Umbilical cord (tissue), 2 donors: Measurements from ENCODE around the gene ACVR1C. TPM values are rescaled to one million over a fixed set of nuclear protein-coding genes. Genes with fewer than 3 reads are reported as not detected.
A peak's percentile ranks its signal among the peaks of the same experiment; 100 is the strongest.

ENCODE experiments used
- DNase-seq: peaks from one replicate; pipeline ENCODE4 v3.0.0-alpha.2; 2015; ENCODE audit warnings: low spot score
- total RNA-seq: library from RNA; depleted of rRNA; stranded (reverse); fragments of >200 nt; gene quantifications from one replicate; pipeline ENCODE4 v1.2.3, GENCODE V29; 2014; ENCODE audit warnings: low replicate concordance; ENCODE audit not compliant: insufficient read depth

ACVR1C gene
- total RNA-seq, 1 donor from 2014 or later: 2.4 TPM

DNA sequence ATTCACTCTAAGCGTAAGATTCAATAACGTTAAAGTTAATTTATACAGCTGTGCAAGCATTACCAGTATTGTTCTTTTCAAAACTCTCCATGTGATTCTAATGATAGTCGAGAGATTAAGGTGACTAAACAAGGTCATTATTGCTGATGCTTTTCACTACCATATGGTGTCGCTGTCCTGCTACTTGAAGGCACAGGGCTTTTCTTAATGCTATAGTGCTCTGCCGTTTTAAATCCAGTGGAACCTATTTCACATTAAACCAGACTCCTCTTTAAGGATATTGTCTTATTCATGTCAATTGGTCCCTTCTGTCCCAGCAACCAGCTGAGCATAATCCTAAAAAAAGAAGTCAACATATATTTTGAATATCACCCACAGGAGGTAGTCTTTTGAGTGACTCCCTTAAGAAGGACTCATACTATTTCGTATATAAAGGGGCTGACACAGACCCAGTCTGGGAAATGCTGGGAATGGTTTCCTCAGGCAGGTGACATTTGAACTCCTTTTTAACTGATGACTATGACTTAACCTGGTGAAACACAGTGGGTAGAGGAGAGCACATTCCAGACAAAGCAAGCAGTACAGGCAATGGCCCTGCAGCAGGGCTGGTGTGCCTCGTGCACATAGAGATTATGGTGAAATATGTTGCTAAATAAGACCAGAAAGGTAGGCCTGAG, 130.9 kb downstream of the ACVR1C start:
- peak; percentile 2 for DNase-seq

GRCh38 chr2:157492189-157492773, 136.4 kb downstream of the ACVR1C start:
- DNase-seq: peak; percentile 59

DNA sequence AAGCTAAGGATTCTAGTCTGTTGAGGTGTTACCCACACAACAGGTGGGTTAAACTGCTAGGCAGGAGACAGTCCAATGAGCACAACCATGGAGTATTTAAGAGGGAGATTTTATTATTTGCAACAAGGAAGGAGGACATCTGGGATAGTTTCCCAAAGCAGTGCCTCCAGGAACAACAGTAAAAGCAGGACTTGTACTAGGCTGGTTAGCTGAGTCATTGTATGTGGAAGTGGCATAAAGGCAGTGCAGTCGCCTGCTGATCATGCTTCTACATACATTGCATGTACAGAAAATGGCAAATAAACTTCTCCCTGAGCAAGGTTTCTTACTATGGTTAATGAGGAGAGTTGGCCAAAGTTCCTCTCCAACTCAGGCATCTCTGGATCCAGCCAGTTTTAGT, 138.7 kb downstream of the ACVR1C start:
- no peak for DNase-seq

- DNase-seq: no peak
Observed at GRCh38 chr2:157488877-157489276, 139.8 kb downstream of the ACVR1C start.

- no peak for DNase-seq
Observed at GRCh38 chr2:157487747-157488146, 140.9 kb downstream of the ACVR1C start.

GRCh38 chr2:157487271-157487610, 141.4 kb downstream of the ACVR1C start:
- no peak for DNase-seq

DNA sequence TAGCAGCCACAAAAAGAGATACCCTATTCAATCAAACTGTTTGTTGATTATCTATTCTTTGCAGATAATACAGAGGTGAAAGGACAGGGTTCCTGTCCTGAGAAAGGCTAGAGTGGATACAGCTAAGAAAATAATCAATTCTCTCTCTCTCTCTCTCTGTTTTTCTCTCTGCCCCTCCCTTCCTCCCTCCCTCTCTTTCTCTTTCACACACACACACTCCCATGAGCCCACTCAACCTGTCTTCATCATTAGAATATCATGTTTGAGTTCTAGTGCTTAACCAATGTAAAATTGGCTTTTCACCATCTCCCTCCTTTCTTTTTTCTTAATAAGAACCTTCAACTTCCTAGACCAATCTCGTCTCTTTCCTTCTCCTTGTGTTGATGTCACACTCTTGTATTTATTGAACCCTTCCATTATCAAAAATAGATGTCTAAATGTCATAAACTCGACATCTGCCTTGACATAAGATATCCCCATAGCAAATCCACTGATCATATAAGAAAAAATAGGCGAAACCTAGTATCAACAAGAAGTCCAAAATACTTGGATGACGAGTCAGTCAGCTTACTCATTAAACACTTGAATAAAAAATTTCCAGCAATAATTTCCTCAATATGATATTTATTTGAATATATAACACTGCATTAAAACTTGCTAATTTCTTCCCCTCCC, 141.9 kb downstream of the ACVR1C start:
- no peak for DNase-seq

GRCh38 chr2:157480182-157480961, 148.3 kb downstream of the ACVR1C start:
- no peak for DNase-seq

GRCh38 chr2:157479081-157480027, 149.3 kb downstream of the ACVR1C start:
- DNase-seq: no peak

DNA sequence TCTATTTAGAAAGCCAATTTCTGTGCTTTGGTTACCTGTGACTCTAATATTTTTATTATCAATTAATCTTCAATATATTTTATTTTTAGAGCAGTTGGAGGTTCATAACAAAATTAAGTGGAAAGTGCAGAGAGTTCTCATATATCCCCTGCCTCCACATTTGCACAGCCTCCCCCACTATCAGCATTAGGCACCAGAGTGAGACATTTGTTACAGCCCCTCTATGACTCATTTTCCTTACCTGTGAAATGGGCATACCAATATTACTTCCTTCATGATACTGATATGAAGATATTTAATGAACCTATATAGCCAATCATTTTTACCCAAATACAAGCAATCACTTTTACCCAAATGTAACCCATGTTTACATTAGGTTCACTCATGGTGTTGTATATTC, 150.7 kb downstream of the ACVR1C start:
- DNase-seq: no peak

DNA sequence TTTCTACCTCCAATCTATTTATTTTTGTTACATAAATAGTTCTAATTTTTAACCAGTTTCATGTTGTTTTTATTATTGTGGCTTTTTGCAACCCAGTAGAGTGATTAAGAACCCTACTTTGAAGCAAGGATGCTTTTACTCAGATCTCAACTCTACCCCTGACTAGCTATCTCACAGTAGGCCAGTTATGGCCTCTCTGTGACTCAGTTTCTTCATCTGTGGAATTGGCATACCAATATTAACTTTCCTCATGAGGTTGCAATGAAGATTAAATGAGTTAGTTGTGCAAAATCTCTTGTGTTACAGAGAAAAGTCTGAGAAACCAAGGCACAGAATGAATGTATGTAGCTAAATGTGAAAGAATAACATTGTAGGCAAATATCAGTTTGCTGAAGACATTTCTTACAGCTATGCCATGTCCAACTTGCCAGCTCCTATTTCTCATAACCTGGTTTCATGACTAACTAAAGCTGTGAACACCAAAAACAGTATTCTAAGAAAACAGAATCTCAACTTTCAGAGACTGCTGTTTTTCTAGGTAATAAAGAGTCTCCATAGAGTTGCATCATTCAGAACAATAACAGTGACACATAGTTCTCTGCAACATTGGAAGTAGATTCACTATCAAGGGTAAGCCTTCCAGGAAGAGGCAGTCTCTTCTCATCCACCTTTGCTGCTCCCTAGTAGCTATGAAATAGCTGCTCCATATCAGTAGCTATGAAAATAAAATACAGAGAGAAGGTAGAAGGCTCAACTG, 151.5 kb downstream of the ACVR1C start:
- DNase-seq: no peak

Other genes with a start within 250 kb of the ACVR1C start
- 18.8 TPM for gene CYTIP, start 184.8 kb downstream of the ACVR1C start, total RNA-seq
- 22.1 TPM for gene ACVR1, start 247.5 kb upstream of the ACVR1C start, total RNA-seq